ENCODE measurements around the gene RARS1. TPM values are rescaled to one million over a fixed set of nuclear protein-coding genes. Genes with fewer than 3 reads are reported as not detected.

RARS1 gene
- total RNA-seq, 1 experiment from 2014 or later, result 128 TPM

- no peaks in the 10 kb centered on the region for H3K4me1 ChIP-seq (ENCODE audit: control insufficient read depth, insufficient read depth, low read length)
- no peak overlapping the region for H3K4me3 ChIP-seq (ENCODE audit: low read depth in 2 of 2, low read length in 2 of 2)
- H3K27ac ChIP-seq (ENCODE audit: low read length), result no peak overlapping the region
- in situ Hi-C loops (cut with HindIII; ENCODE audit: low pct_unique_long_range_greater_than_20kb, low sequenced_read_pairs), result no loop called here
- POLR2A ChIA-PET, result no interaction called here
- BruUV-seq (replicated peaks), result no TSS peak
- intact Hi-C loops (cut with micrococcal nuclease; ENCODE audit: unreplicated experiment), result no loop called here
- DNase-seq (ENCODE audit: low read depth, low spot score) (peak; percentile 15), ATAC-seq (peak; percentile 76)
- no peaks in the 10 kb centered on the region for H3K9me3 ChIP-seq (ENCODE audit: control insufficient read depth, insufficient read depth, low read depth, low read length)
- H3K36me3 ChIP-seq (ENCODE audit: control insufficient read depth, insufficient read depth, low read length), result no peaks in the 10 kb centered on the region
- TF ChIP-seq REST (IDR thresholded peaks at IDR 0.05; ENCODE audit: insufficient read depth in 1 of 2, low read depth in 2 of 2, low read length in 1 of 2) (no peak), POLR2AphosphoS5 (IDR thresholded peaks at IDR 0.05; ENCODE audit: low read depth, low read length) (no peak), TCF7L2 (IDR thresholded peaks at IDR 0.05; ENCODE audit: low read depth, low read length) (no peak), SIN3A (IDR thresholded peaks at IDR 0.05; ENCODE audit: borderline replicate concordance, insufficient read depth, low read depth, low read length) (no peak), CTCF (IDR thresholded peaks at IDR 0.05) (no peak)
- no peaks in the 10 kb centered on the region for H3K27me3 ChIP-seq (ENCODE audit: control insufficient read depth, insufficient read depth, low read length)
- CTCF ChIA-PET, result no interaction called here
These were observed 7.1 kb upstream of the RARS1 start for GRCh38 chr5:168479166-168479565.

GRCh38 chr5:168480601-168481000 lies 5.7 kb upstream of the RARS1 start:
- Histone ChIP-seq H3K27ac (ENCODE audit: low read length) (no peak overlapping the region), H3K4me3 (ENCODE audit: low read depth in 2 of 2, low read length in 2 of 2) (no peak overlapping the region), H3K9me3 (ENCODE audit: control insufficient read depth, insufficient read depth, low read depth, low read length) (no peaks in the 10 kb centered on the region), H3K4me1 (ENCODE audit: control insufficient read depth, insufficient read depth, low read length) (no peaks in the 10 kb centered on the region), H3K36me3 (ENCODE audit: control insufficient read depth, insufficient read depth, low read length) (no peaks in the 10 kb centered on the region), H3K27me3 (ENCODE audit: control insufficient read depth, insufficient read depth, low read length) (no peaks in the 10 kb centered on the region)
- no peak for DNase-seq (ENCODE audit: low read depth, low spot score)
- in situ Hi-C loops (cut with HindIII; ENCODE audit: low pct_unique_long_range_greater_than_20kb, low sequenced_read_pairs), result no loop called here
- no peak for ATAC-seq
- CTCF ChIA-PET, result no interaction called here
- TF ChIP-seq REST (IDR thresholded peaks at IDR 0.05; ENCODE audit: insufficient read depth in 1 of 2, low read depth in 2 of 2, low read length in 1 of 2), result no peak
- TF ChIP-seq CTCF (IDR thresholded peaks at IDR 0.05), result no peak
- no peak for TF ChIP-seq POLR2AphosphoS5 (IDR thresholded peaks at IDR 0.05; ENCODE audit: low read depth, low read length)
- TF ChIP-seq SIN3A (IDR thresholded peaks at IDR 0.05; ENCODE audit: borderline replicate concordance, insufficient read depth, low read depth, low read length), result no peak
- TF ChIP-seq TCF7L2 (IDR thresholded peaks at IDR 0.05; ENCODE audit: low read depth, low read length), result no peak
- POLR2A ChIA-PET, result no interaction called here
- BruUV-seq (replicated peaks), result no TSS peak
- intact Hi-C loops (cut with micrococcal nuclease; ENCODE audit: unreplicated experiment), result no loop called here

Measured in Panc1 (cell line).